Liver (tissue), 3 donors: ENCODE measurements around the gene YPEL3.

Source experiments
- ATF3 ChIP-seq: IDR thresholded peaks from 2 replicates; pipeline ENCODE4 v1.6.1; 2016; ENCODE audit warnings: antibody characterized with exemption
- CTCF ChIP-seq: fragments of 150-350 bp; IDR thresholded peaks from 2 replicates; pipeline ENCODE4 v1.5.1; 2017; ENCODE audit warnings: improper control_type of control experiment, low read depth, low read length; ENCODE audit not compliant: missing input control
- donor health status: healthy.
- donor health status: healthy.

GRCh38 chr16:30142672-30143346 is 46.8 kb upstream of the YPEL3 start:
- TF ChIP-seq ATF3 (no peak), CTCF (no peak)
